T-helper 1 cell treated with Interleukin-12 subunit alpha and Interleukin-12 subunit beta and Interleukin-4 antibody, amounts not matched to agents 30 ng/mL and 1 ng/mL, for 36 hours (primary cell): ENCODE measurements around the gene MUS81. TPM values are rescaled to one million over a fixed set of nuclear protein-coding genes. Genes with fewer than 3 reads are reported as not detected.
"Not testable (repeated sequence)": the region's sequence is repeated elsewhere in the genome, so short reads cannot be mapped to it uniquely, and the experiment has no call there.

Source experiments
- intact Hi-C: fragments of 100-400 bp; cut with micrococcal nuclease; formaldehyde crosslinking; loops from one replicate; pipeline ENCODE4 v1.15.1; 2024
- total RNA-seq: library from RNA; stranded (reverse); gene quantifications from 2 replicates; pipeline ENCODE4 v1.2.3, GENCODE V29; 2022

MUS81 gene
- total RNA-seq, 1 donor from 2014 or later: 103 TPM

GRCh38 chr11:65844231-65844872, 15.9 kb upstream of the MUS81 start:
- intact Hi-C loops: no loop called here

GRCh38 chr11:65847746-65848145, 12.5 kb upstream of the MUS81 start:
- intact Hi-C loops: no loop called here

- intact Hi-C loops: not testable (repeated sequence)
Measured at GRCh38 chr11:65848693-65849092, 11.5 kb upstream of the MUS81 start.

- intact Hi-C loops: no loop called here
Measured at GRCh38 chr11:65849366-65849765, 10.9 kb upstream of the MUS81 start.

GRCh38 chr11:65849771-65850216, 10.4 kb upstream of the MUS81 start:
- intact Hi-C loops: no loop called here

GRCh38 chr11:65850217-65851082, 9.8 kb upstream of the MUS81 start:
- intact Hi-C loops: no loop called here

GRCh38 chr11:65851083-65851579, 9.1 kb upstream of the MUS81 start:
- intact Hi-C loops: no loop called here

GRCh38 chr11:65851811-65852507, 8.3 kb upstream of the MUS81 start:
- intact Hi-C loops: no loop called here

- intact Hi-C loops: no loop called here
Measured at GRCh38 chr11:65852508-65853245, 7.6 kb upstream of the MUS81 start.

- intact Hi-C loops: no loop called here
Measured at GRCh38 chr11:65853246-65853979, 6.8 kb upstream of the MUS81 start.

GRCh38 chr11:65854161-65854592, 6.1 kb upstream of the MUS81 start:
- intact Hi-C loops: no loop called here

GRCh38 chr11:65854852-65855837, 5.1 kb upstream of the MUS81 start:
- intact Hi-C loops: no loop called here

GRCh38 chr11:65855927-65856363, 4.3 kb upstream of the MUS81 start:
- intact Hi-C loops: no loop called here

GRCh38 chr11:65856689-65857499, 3.3 kb upstream of the MUS81 start:
- intact Hi-C loops: no loop called here

GRCh38 chr11:65857500-65857852, 2.8 kb upstream of the MUS81 start:
- intact Hi-C loops: no loop called here

GRCh38 chr11:65857853-65858680, 2.2 kb upstream of the MUS81 start, which contains the start of gene CFL1:
CFL1 (minus strand) TSS chr11:65858180; CDS start chr11:65858099, 81 bp downstream.
- intact Hi-C loops: loop anchor here (1.0 to 2.0 kb wide), 10 partner anchors 25 to 759 kb away; partner anchors contain the start of genes BANF1, EIF1AD, PCNX3 and RAB1B

GRCh38 chr11:65858681-65859087, 1.5 kb upstream of the MUS81 start:
- intact Hi-C loops: loop anchor here (1.0 to 2.0 kb wide), 16 partner anchors 25 to 758 kb away; partner anchors contain the start of genes BANF1, CCDC85B, DPP3 and EIF1AD
